HG03469 (cell line): ENCODE measurements around the gene SLC46A1.
"Not testable (repeated sequence)": the region's sequence is repeated elsewhere in the genome, so short reads cannot be mapped to it uniquely, and the experiment has no call there.

Experiments used
- ATAC-seq: cut with Tn5 transposase; IDR thresholded peaks from one replicate; pipeline ENCODE4 v1.9.1; 2021; ENCODE audit warnings: mild to moderate bottlenecking, moderate library complexity, moderate number of reproducible peaks; ENCODE audit not compliant: unreplicated experiment

Gene SLC46A1

DNA sequence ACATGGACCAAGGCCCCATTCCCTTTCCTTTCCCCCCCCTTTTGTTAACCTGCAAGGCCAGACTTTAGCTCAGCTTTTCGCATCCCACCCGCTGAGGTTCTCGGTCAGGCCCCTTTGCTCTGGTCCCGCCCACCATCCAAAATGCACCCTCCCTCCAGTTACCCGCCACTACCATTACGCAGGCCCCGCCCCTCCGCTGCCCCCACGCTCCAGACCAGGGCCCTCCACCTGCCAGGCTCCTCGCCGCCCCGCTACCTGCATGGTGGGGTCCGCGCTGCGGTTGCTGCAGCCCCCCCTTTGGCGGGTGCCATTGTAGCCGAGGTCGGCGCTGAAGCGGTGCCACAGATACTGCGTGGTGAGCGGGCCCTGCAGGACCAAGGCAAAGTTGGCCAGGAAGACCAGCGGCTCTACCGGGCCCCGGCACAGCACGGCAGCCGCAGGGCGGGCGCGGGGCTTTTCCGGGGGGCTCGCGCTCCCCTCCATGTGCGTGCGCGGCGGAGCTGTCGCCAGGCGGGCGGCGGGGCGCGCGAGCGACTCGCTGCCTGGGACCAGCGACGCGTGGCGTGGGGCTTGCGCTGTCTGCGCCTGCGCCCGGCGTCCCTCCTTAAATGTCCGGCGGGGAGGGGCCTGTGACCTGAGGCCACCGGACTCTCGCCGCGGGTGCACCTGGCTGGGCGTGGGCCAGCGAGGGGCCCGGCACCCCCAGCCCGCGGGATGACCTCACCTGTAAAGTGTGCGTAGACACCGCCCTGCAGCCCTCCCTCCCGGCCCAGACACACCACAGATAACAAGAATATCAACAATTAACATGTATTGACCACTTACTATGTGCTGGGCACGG is at the start of gene SLC46A1:
TSS of gene SLC46A1 (minus strand) at position 581 of the 841 bp plus-strand sequence. CDS start at position 483, 98 bp downstream.
- no peak for ATAC-seq

DNA sequence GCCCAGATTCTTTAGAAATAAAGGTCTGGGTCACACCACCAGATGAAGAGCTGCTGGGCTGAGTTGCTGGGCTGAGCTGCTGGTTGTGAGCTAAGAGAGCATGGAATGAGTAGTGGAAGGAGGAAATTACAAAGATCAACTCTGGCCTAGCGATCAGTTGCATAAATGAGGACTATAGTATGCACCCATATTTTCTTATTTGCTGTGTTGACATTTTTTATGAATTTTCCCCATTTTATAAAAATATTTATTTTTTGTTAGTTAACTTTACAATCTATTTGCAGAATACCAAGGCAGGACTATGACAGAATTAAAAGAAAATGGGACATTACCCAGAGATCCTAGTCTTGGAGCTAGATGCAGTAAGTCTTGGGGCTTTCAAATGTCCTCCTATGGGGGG is 43.8 kb upstream of the SLC46A1 start:
- no peak for ATAC-seq

DNA sequence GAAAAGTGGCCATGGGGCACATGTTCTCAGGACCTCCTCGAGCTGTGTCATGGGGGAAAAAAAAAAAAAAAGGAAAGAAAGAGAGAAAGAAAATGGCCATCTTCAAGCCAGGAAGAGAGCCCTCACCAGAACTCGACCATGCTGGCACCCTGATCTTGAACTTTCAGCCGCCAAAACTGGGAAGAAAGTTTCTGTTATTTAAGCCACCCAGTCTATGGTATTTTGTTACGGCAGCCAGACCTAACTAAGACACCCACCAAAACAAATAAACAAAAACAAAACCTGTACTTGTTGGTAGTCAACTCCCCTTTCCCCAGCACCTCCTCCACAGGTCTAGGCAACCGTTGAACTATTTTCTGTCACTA is 41.4 kb upstream of the SLC46A1 start:
- ATAC-seq = no peak

DNA sequence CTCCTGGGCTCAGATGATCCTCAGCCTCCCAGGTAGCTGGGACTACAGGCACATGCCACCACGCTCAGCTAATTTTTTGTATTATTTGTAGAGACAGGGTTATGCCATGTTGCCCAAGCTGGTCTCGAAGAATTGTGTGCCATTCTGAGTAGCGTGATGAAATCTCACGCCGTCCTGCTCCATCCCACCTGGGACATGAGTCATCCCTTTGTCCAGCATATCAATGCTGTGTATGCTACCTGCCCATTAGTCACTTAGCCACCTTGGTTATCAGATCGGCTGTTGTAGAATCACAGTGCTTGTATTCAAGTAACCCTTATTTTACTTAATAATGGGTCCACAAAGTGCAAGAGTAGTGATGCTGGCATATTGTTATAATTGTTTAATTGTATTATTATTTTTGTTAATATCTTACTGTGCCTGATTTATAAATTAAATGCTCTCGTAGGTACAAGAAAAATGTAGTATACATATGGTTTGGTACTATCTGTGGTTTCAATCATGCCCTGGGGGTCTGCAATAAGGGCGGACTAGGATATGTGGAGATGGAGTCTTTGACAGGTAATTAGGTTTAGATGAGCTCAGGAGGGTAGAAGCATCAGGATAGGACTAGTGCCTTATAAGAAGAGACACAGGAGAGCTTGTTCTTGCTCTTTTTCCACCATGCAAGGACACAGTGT is 40.8 kb upstream of the SLC46A1 start:
- no peak for ATAC-seq

DNA sequence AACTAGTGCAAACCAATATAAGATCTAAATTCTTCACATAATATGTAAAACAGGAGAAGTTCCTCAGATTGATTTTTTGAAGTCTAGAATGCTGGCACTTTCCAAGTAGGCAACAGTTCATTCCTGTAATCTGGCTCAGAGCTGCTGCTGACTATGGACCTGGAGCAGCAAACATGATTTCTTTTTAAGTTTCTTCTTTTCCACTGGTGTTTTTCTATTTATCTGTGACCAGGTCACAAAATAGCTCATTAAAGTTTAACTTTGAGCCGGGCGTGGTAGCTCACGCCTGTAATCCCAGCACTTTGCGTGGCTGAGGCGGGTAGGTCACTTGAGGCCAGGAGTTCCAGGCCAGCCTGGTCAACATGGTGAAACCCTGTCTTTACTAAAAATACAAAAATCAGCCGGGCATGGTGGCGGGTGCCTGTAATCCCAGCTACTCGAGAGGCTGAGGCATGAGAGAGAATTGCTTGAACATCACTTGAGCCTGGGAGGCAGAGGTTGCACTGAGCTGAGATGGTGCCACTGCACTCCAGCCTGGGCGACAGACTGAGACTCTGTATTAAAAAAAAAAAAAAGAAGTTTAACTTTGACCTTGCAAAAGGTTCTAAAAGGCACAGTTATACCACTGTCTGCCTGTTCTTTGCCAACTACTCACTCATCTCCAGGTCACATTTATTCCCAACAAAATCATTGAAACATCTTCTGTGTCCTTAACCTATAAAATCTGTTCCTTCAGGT is 38.1 kb upstream of the SLC46A1 start:
- ATAC-seq = no peak

DNA sequence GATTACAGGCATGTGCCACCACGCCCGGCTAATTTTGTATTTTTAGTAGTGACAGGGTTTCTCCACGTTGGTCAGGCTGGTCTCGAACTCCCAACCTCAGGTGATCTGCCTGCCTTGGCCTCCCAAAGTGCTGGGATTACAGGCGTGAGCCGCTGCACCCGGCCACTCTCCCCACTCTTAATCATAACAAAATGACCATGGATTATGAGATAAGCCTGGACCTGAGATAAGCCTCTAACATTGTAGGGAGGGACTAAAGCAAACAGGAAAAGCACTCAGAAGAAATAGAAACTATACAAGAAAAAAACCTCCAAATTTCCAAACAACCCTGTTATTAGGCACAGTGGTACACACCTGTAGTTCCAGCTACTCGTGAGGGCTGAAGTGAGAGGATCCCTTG is 28.3 kb upstream of the SLC46A1 start:
- not testable (repeated sequence) for ATAC-seq

DNA sequence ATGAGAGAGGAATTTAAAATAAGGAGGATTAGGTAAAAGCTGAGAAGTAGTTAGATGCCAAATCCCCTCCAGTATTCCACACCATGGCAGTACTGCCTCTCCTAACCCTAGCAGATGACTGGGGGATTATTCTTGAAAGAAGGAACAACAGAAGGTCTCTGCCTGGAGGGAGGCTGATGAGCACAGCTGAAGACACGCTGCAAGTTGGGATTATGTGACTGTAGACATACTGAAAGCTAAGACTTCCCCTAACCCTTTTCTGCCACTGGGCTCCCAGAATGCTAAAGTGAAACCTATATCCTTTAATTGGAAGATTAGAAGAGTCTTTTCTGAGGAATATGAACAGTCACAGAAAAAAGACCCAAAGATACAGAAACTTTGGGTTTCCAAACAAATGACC is 27.7 kb upstream of the SLC46A1 start:
- no peak for ATAC-seq

DNA sequence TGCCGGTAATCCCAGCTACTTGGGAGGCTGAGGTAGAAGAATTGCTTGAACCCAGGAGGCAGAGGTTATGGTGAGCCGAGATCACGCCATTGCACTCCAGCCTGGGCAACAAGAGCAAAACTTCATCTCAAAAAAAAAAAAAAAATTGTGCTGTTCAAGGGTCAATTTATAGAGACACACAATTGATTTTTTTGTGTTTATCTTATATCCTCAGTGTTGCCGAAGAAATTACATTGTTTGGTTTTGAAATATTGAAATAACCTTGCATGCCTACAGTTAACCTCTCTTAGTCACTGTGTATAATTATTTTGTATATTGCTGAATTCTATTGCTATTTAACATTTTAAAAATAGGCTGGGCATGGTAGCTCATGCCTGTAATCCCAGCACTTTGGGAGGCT is 22.0 kb upstream of the SLC46A1 start:
- not testable (repeated sequence) for ATAC-seq

DNA sequence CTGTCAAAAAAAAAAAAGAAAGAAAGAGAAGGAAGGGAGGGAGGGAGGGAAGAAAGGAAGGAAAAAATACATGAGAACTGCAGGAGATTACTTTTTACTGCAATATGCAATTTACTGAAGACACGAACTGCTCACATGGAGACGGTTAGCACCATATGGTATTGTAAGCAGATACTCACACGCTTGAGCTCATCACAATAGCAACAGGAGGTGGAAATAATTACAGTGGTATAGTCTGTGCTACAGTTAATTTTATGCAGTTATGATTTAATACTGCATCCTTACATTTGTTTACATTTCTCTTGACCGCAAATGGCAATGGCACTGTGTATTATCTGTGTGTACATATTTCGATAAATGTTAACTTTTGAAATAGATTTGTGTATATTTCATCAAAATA is 21.4 kb upstream of the SLC46A1 start:
- no peak for ATAC-seq

DNA sequence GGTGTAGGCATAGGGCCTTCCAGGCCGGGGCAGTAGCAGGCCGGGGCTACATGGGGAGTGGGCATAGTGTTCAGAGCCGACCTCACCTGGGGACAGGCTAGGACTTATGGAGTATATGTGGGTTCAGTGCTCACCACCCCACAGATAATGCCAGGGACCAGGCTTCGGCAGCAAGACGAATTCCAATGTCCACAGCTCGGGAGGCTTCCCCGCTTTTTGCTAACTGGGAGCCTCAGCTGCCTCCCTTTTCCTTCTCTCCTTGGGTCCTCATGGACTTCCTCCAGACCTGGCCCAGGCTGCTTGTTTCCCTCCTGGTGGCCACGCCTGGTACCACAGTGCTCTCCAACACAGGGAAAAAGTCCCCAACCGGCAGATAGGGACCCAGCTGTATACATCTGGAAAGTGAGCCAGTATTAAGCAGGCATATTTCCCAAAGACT is 20.1 kb upstream of the SLC46A1 start:
- ATAC-seq = no peak

DNA sequence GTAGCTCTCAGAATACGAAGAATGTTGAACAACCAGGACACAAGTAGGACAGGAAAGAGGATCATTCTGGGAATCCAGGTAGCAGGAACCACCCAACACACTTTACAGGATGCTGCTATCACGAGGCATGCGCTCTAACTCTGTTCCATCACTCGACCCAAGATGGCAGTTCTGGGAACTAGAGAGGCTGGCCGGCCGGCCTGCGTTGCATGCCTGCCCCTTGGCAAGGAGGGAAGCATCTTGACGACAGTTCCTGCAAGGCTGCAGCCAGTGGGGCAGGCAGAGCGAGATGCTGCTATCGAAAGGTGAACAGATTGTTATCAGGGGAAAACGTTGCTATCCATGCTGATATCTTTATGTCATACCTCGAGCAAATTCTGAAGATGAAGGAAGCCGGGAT is 19.2 kb upstream of the SLC46A1 start:
- ATAC-seq = no peak

DNA sequence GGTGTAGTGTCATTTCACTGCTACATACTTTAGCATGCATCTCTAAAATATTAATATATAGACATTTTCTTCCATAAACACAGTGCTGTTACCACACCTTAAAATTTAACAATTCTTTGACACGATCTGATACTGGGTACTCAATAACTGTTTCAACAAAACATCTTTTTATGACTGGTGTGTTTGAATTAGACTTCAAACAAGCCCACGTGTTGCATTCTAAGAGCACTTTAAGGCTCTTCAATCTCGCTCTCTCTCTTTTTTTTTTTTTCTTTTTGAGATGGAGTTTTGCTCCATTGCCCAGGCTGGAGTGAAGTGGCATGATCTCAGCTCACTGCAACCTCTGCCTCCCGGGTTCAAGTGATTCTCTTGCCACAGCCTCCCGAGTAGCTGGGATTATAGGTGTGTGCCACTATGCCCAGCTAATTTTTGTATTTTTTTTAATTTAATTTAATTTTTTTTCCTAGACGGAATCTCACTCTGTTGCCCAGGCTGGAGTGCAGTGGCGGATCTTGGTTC is 15.8 kb upstream of the SLC46A1 start:
- ATAC-seq = no peak

DNA sequence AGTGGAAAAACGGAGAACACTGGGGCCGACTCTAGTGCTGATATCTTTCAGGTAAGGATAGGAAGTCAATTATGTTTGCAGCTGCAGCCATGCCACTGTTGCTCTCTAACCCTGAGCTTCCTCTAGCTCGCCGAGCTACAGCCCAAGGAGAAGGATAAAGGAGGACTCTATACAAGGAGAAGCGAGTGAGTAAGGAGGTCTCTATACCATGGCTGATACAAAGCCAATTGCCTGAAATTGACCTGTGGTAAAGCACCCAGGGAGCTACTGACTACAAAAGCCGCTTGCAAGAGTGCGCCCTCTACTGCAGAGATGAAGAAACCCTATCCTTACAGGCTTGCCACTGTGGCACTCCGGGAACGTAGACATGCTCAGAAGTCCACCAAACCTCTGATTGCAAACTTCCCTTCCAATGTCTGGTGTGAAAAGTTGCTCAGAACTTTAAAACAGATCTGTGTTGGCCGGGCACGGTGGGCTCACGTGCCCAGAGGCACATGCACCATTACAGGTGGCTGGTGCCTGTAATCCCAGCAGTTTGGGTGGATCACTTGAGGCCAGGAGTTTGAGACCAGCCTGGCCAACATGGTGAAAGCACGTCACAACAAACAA is 10.8 kb upstream of the SLC46A1 start:
- ATAC-seq = no peak

DNA sequence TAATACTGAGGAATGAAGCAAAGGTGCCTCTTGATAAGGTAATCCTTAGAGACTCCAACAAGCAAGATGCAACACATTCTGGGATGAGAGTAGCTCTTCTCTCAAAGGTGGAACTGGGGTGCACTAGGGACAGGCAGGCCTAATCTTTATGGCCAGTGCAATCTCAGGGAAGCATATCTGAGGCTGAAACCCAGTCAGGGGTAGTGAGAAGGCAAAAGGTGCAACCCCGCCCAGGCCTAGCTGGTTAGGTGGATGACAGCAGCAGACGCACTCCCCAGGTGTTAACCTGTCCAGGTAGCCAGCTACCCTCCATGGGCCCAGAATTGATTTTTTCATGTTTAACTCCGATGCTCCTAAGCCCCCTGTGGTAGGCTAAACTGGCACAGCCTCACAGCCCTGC is 9.9 kb upstream of the SLC46A1 start:
- no peak for ATAC-seq

DNA sequence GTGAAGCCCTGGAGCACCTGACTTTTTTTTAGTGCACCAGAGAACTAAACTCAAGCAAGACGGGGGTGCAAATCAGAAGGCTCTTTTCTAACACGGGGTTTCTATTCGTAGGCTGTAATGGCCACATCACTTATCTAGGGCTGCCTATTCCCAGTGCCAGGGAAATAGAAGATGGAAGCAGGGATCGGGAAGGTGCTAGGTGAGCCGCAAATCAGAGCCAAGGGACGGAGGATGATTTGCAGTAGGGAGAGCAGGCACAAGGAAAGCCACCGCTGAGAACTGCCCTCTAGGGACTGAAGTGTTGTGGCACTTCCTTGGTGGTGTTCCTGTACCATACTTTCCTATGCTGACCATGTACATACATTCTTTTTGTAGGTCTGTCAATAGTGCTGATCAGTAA is 7.8 kb upstream of the SLC46A1 start:
- ATAC-seq = no peak

DNA sequence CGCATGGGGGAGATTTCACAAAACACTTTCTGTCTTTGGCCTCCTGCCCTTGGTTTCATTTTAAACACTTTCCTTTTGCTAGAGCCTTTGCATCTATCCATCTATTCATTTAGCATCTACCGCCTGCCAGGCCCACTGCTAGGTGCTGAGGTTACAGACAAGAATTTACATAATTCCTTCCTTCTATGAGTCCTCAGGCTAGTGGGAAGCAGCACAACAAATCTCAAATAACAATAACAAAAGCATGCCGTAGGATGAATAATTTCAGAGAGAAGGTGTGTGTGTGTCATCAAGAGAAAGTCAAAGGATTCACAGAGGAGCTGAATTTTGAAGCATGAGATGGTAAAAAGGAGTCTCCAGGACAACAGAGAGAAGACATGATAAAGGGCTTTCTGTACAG is 6.1 kb upstream of the SLC46A1 start:
- ATAC-seq = no peak

DNA sequence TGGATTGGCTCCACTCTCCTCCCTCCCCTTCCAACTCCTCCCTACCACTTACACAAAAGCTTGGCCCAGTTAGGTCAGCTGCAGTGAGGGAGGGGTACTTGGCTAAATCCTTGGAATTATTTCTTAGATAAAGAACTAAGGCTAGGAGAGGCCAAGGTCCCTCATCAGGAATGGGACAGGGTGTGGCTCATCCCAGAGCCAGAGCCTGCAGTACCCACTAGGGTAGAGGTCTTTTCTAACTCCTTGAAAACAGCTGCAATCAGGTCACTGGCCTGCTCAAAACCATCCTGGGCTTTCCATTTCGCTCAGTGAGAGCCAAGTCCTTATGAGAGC is 1.9 kb upstream of the SLC46A1 start:
- no peak for ATAC-seq

DNA sequence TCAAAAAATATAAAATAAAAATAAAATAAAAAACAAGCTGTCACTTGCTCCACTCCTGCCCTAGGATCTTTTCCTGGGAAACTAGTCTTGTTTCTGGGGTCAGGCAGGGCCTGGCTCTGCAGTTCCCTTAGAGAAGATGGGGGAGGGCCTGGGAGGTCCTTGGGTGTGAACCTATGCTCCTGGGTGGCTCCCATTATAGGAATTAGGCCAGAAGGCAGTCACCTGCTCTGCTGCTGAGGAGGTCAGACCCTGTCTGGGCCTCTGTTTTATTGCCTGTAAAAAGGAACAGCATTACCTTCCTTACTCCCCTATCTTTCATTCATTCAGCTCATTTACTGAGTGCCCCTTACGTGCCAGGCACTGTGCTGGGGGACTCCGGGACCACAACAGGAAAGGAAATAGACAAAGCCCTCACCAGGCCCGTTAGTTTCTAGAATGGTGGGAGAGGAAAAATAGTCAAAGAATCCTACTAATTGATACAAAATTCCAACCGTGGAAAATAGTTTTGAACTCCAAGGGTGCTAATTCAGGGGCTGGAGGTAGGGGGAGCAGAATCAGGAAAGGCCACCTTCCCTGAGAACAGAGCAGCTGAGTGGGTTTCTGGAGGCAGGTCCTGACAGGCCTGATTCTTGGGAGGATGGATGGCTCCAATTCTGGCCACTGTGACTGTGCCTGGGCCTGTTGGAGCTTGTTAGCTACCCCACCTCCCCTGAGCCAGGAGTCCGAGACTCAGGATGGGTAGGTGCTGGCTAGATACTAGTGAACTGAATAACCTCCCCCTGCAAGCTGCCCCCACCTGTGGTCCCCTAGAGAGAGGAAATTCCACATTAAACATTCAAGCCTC is 1.3 kb upstream of the SLC46A1 start:
- no peak for ATAC-seq

DNA sequence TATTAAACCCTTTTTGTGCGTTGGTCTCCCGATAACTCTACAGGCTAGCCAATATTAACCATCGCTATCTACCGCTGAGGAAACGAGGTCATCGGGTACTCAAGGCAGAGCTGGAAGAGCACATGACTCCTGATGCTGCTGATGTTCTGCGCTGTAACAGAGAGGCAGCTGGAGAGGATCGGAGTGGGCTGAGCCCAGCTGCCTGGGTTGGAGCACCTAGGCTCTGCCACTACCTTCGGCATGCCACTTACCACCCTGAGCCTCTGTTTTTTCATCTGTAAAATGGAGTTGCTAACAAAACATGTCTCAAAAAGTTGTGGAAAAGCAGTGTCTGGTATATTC is 432 bp upstream of the SLC46A1 start:
- ATAC-seq = no peak

DNA sequence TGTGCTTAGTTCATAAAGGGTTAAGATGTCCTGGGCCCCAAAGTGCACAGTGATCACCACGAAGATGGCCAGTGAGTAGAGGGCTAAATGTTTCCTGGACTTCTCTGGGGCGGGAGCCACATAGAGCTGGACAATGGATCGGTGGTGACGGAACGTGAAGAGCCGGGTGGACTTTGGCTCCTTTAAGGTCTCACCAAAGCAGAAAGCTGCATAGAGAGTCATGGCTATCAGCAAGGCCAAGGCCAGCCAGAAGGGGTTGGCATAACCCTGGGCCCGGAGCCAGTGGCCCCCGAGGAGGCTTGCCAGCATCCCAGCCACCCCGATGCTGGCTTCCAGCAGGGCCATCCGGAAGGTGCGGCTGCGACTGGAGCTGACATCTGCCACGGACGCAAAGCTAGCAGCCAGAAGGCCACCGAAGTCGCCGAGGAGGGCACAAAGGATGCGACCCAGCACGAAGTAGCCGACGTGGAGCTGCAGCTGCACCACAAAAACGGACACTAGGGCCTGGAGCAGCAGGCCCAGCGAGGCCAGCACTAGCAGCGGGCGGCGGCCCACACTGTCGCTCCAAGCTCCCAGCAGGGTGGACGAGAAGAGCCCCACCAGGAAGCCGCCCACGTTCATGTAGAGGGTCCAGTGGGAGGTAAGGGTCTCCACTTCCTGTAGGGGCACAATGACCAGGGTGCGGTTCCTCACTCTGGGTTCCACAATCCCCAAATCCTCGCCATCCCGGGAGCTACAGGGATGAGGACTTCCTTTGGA is 1.0 kb downstream of the SLC46A1 start:
- no peak for ATAC-seq
